Measurements from ENCODE around the gene CARM1.
"Not testable (repeated sequence)": the region's sequence is repeated elsewhere in the genome, so short reads cannot be mapped to it uniquely, and the experiment has no call there.

The CARM1 gene

GRCh38 chr19:10848230-10848856 is 23.0 kb upstream of the CARM1 start, which contains the start of gene C19orf38:
TSS of gene C19orf38 (plus strand) at chr19:10848415. CDS start at chr19:10848509, 94 bp downstream.
- DNase-seq = no peak

- DNase-seq = no peak
Measured at GRCh38 chr19:10850631-10851030, 20.7 kb upstream of the CARM1 start.

GRCh38 chr19:10852098-10852800 is 19.1 kb upstream of the CARM1 start:
- DNase-seq = no peak

- DNase-seq = no peak
Measured at GRCh38 chr19:10852941-10853340, 18.4 kb upstream of the CARM1 start.

- no peak for DNase-seq
Measured at GRCh38 chr19:10854350-10855089, 16.8 kb upstream of the CARM1 start.

- no peak for DNase-seq
Measured at GRCh38 chr19:10855879-10856522, 15.4 kb upstream of the CARM1 start.

- DNase-seq = not testable (repeated sequence)
Measured at GRCh38 chr19:10856899-10857298, 14.5 kb upstream of the CARM1 start.

GRCh38 chr19:10858204-10858828 is 13.0 kb upstream of the CARM1 start:
- no peak for DNase-seq

GRCh38 chr19:10861103-10861651 is 10.2 kb upstream of the CARM1 start:
- DNase-seq = no peak

GRCh38 chr19:10862561-10863106 is 8.7 kb upstream of the CARM1 start:
- no peak for DNase-seq

- no peak for DNase-seq
Measured at GRCh38 chr19:10863107-10863717, 8.1 kb upstream of the CARM1 start.

GRCh38 chr19:10864538-10864899 is 6.8 kb upstream of the CARM1 start:
- peak; percentile 48 for DNase-seq

GRCh38 chr19:10866495-10866894 is 4.9 kb upstream of the CARM1 start:
- no peak for DNase-seq

GRCh38 chr19:10868872-10869547 is 2.3 kb upstream of the CARM1 start:
- DNase-seq = no peak

- DNase-seq = not testable (repeated sequence)
Measured at GRCh38 chr19:10869872-10870311, 1.5 kb upstream of the CARM1 start.

- no peak for DNase-seq
Measured at GRCh38 chr19:10870501-10870954, 825 bp upstream of the CARM1 start.

GRCh38 chr19:10871711-10872545 is 575 bp downstream of the CARM1 start:
- no peak for DNase-seq

- DNase-seq = no peak
Measured at GRCh38 chr19:10872546-10873107, 1.3 kb downstream of the CARM1 start.

GRCh38 chr19:10874024-10874423 is 2.7 kb downstream of the CARM1 start:
- DNase-seq = no peak

Measured in NCI-H510A (cell line).